NCI-H1105 (cell line): Measurements from ENCODE around the gene MSX2.
A peak's percentile ranks its signal among the peaks of the same experiment; 100 is the strongest.

Source experiments
- DNase-seq: peaks from one replicate; lab custom pipeline; 2025; lab: John Stamatoyannopoulos, UW

The MSX2 gene

GRCh38 chr5:174724484-174725260, at the start of gene MSX2:
MSX2 (plus strand) TSS chr5:174724582; CDS start chr5:174724660, 78 bp downstream.
- DNase-seq = no peak

GRCh38 chr5:174675110-174675509, 49.3 kb upstream of the MSX2 start:
- no peak for DNase-seq

GRCh38 chr5:174675916-174676315, 48.5 kb upstream of the MSX2 start:
- DNase-seq = no peak

GRCh38 chr5:174678107-174678506, 46.3 kb upstream of the MSX2 start:
- no peak for DNase-seq

GRCh38 chr5:174680901-174681565, 43.3 kb upstream of the MSX2 start:
- DNase-seq = no peak

GRCh38 chr5:174687503-174687902, 36.9 kb upstream of the MSX2 start:
- no peak for DNase-seq

GRCh38 chr5:174688441-174689354, 35.7 kb upstream of the MSX2 start:
- DNase-seq = no peak

- no peak for DNase-seq
Measured at GRCh38 chr5:174690271-174690670, 34.1 kb upstream of the MSX2 start.

- no peak for DNase-seq
Measured at GRCh38 chr5:174692381-174692780, 32.0 kb upstream of the MSX2 start.

GRCh38 chr5:174692982-174693422, 31.4 kb upstream of the MSX2 start:
- no peak for DNase-seq

- DNase-seq = peak; percentile 1
Measured at GRCh38 chr5:174693697-174694385, 30.5 kb upstream of the MSX2 start.

GRCh38 chr5:174694611-174695010, 29.8 kb upstream of the MSX2 start:
- DNase-seq = no peak

GRCh38 chr5:174698156-174698555, 26.2 kb upstream of the MSX2 start:
- no peak for DNase-seq

- no peak for DNase-seq
Measured at GRCh38 chr5:174699131-174699530, 25.3 kb upstream of the MSX2 start.

- no peak for DNase-seq
Measured at GRCh38 chr5:174706997-174707572, 17.3 kb upstream of the MSX2 start.

- no peak for DNase-seq
Measured at GRCh38 chr5:174707671-174708070, 16.7 kb upstream of the MSX2 start.

GRCh38 chr5:174708476-174709207, 15.7 kb upstream of the MSX2 start:
- DNase-seq = no peak

GRCh38 chr5:174714751-174715150, 9.6 kb upstream of the MSX2 start:
- DNase-seq = no peak

GRCh38 chr5:174715804-174716203, 8.6 kb upstream of the MSX2 start:
- DNase-seq = no peak

- no peak for DNase-seq
Measured at GRCh38 chr5:174717826-174718455, 6.4 kb upstream of the MSX2 start.
